GM18861 (cell line): ENCODE data around the gene UST.

Experiments used
- ATAC-seq: cut with Tn5 transposase; IDR thresholded peaks from one replicate; pipeline ENCODE4 v1.9.1; 2021; ENCODE audit not compliant: unreplicated experiment

The UST gene

GRCh38 chr6:149077208-149077607 is 330.4 kb downstream of the UST start:
- no peak for ATAC-seq

- ATAC-seq = no peak
Measured at GRCh38 chr6:149078211-149078782, 331.5 kb downstream of the UST start.

GRCh38 chr6:149079456-149079855 is 332.6 kb downstream of the UST start:
- no peak for ATAC-seq

GRCh38 chr6:149079911-149080491 is 333.2 kb downstream of the UST start:
- no peak for ATAC-seq

GRCh38 chr6:149080511-149080910 is 333.7 kb downstream of the UST start:
- no peak for ATAC-seq

- no peak for ATAC-seq
Measured at GRCh38 chr6:149081281-149081680, 334.5 kb downstream of the UST start.

DNA sequence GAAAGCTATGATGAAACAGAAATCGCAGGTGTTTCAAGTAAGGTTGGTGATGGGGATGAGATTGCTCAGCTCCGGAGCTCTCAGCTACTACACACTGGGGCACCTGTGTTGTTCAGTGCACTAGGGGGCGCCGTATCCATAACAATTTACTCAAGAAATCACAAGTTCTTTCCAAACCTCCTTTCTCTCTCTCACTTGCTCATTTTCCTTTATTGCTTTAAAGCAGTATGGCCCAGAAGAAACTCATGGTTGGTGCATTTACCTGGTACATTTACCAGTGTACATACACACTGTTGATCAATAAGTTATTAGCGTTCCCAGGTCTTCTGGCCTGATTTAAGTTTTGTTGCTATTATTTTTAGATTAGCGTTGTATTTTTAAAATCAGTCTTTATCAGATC is 335.5 kb downstream of the UST start:
- peak; percentile 51 for ATAC-seq

DNA sequence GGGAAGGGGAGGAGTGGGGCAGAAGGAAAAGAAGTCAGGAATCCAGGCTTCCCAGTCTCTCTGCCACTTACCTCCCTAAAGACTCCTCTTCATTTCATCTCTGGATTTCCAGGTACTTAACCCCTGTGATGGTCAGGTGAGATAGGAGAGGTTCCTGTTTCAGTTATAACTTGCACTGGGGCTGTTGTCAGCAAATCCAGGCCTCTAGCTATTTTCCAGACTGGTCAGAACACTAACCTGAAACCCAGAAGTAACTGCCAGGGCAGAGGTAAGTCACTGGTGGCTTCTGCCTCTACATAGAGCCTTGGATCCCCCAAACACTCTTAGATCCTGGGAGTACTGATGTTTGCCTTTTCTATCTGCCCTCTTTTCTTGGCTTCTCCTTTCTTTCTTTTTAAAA is 337.2 kb downstream of the UST start:
- no peak for ATAC-seq

- ATAC-seq = no peak
Measured at GRCh38 chr6:149084808-149085556, 338.2 kb downstream of the UST start.

DNA sequence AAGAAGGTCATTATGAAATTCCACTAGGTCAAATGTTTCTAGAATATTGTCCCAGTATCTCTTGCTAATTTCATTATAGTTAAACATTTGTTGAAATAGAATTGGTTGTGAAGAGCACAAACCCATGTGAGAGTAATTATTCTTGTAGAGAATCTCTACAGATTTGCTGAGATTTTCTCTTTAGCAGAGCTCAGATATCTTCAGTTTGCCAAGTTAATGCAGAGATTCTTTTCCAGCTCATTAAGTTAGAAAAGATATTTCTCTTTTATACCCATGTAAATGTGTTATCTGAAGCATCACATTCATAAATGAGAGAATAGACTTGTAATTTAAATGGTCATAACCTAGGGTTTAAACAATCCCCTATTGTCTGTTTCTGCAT is 338.7 kb downstream of the UST start:
- no peak for ATAC-seq

- no peak for ATAC-seq
Measured at GRCh38 chr6:149086363-149086762, 339.5 kb downstream of the UST start.

- ATAC-seq = no peak
Measured at GRCh38 chr6:149087898-149088297, 341.1 kb downstream of the UST start.

DNA sequence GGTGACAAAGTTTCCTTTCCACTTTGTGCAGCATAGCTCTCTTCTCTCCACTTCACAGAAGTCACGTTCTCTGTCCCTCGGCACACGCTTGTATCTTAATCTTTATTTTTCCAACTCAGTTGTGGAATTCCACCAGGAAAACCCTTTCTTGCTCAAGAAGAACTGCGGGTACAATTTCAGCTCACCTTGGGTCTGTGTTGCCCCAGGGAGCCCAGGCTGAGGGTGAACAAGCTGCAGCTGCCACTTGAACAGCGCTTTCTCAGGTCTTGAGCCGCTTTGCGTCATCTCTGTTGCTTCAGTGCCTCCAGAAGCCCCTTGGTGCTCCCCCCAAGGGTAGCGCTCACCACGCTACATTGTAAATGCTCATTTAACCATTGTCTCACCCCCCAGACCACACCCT is 341.5 kb downstream of the UST start:
- ATAC-seq = no peak

DNA sequence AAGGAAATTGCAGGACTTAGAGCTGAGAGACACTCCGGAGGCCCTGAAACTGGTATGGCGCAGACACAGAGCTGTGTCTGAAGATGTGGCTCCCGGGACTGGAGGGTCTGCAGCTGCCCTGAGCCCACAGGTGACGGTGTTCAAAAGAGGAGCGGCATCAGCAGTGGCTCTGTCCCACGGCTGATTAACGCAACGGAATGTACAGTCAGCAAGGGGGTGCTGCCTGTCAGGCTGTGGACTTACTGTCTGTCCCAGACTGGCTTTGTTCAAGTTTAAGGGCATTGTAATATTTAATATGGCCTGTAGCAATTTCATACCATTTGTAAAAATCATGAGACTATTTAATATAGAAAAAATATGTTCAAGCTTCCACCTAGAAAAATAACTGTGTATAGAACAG is 342.7 kb downstream of the UST start:
- no peak for ATAC-seq

- no peak for ATAC-seq
Measured at GRCh38 chr6:149090937-149091336, 344.1 kb downstream of the UST start.

DNA sequence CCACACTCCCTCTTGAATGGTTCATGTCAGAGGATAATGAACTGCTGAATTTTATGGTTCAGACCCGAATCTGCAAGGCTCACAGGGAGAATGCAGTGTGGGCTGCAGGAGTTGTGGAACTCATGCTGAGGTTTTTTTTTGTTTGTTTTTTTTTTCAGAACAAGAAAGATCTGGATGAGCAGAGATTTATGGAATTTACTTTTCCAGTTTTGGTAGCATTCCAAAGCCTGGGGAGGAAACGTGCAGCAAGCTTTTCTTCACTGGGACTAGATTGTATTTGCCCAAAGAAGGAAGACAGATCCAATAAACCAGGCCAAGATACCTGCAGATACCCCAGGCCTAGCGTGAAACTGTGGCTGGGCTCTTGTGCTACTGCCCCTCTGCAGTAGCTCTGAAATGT is 346.8 kb downstream of the UST start:
- ATAC-seq = no peak

DNA sequence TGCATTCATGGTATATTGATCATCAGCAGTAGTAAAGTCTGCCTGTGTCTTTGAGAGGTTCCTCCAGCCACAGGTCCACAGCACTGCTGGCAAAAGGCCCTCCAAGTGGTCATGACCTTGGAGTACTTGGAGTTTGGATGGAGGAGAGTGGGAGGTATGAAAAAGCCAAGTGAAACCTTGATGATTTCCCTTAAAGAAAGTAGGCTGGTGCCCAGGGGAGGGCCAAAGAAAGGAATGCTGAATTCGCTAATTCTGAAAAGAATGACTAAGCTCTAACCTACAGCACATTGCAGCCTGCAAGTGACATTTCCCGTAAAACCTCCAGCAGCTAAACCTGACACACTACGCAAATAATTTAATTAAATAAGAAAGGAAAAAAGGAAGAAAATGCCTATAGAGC is 347.3 kb downstream of the UST start:
- no peak for ATAC-seq

- no peak for ATAC-seq
Measured at GRCh38 chr6:149094934-149095351, 348.1 kb downstream of the UST start.

GRCh38 chr6:149095842-149096241 is 349.0 kb downstream of the UST start:
- no peak for ATAC-seq

DNA sequence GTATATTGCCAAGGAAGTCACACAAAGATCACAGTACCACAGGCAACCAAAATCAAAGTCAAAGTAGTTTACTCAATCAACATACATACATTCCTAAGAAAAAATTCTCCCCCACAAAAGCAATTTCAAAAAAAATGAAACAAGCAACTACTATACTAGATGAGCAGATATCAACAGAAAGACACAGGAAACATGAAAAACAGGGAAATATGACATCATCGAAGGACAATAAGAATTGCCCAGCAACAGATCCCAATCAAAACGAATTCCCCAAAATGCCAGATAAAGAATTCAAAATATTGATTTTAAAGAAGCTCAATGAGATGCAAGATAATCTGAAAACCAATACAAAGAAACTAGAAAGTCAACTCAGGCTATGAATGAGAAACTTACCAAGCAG is 351.0 kb downstream of the UST start:
- ATAC-seq = no peak

GRCh38 chr6:149098700-149099276 is 352.0 kb downstream of the UST start:
- ATAC-seq = no peak

- ATAC-seq = no peak
Measured at GRCh38 chr6:149102324-149102723, 355.5 kb downstream of the UST start.
